Measurements from ENCODE around the gene MGLL.

The MGLL gene

DNA sequence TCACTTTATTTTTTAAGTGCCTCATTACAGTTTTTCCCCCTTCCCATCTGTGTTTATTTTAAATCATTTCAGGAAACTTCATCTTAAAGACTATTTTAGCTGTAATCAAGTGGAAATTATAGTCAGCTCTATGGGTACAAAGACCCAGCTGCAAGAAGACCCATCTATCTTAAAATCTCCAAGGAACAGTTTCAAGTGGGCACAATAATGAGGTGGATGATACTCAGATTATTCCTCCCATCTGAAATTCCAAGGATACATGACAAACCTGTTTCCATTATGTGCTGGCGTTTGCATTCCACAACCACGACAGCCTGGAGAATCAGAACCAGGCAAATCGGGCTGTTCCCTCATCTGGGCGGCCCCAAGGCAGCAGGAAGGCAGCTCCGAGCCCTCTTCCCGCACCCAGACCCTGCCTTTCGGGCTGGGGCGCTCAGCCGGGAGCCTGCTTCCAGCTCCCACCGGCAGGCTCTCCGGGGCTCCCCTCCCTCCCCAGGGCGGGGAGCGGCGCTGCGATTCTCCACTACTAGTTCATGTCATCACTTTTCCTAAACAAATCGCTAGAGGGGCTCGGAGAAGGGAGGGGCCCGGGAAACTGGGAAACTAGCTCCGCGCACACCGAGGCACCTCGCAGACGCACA lies at the start of gene MGLL:
TSS of gene MGLL (minus strand) at position 475 of the 641 bp plus-strand sequence. CDS start at position 278, 197 bp downstream.
- DNase-seq (ENCODE audit: low read depth in 1 of 2, low spot score in 1 of 2) = no peak

DNA sequence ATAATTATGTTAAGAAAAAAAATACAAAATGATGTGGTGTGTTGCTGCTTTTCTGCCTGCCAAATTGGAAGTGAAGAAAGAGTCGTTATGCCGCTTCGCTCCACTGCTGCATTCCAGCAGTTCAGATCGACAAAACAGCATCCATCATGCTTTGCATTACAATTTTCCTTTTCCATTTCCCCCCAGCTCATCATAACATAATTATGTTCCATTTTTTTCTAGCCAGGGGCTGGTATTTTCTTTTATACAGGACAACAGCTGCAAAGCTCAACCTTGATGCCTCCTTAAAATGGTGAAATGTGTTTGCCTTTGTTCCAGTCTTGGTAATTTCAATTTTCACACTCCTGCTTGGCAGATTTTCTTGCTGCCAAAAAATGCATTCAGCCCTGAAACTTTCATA lies 47.8 kb upstream of the MGLL start:
- no peak for DNase-seq (ENCODE audit: low read depth in 1 of 2, low spot score in 1 of 2)

DNA sequence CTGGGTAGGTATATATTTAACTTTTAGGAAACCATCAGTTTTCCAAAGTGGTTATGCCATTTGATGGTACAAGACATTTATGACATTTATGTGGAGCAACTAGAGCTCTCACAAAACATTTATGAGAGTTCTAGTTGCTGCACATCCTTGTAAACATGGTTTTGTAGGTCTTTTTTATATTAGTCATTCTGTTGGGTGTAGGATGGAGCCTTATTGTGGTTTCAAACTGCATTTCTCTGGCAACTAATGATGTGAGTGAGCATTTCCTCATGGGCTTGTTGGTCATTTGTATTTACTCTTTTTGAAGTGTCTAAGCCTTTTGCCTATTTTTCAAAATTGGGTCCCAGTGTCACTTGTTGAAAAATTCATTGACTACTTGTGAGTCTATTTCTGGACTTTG lies 45.7 kb upstream of the MGLL start:
- DNase-seq (ENCODE audit: low read depth in 1 of 2, low spot score in 1 of 2) = no peak

DNA sequence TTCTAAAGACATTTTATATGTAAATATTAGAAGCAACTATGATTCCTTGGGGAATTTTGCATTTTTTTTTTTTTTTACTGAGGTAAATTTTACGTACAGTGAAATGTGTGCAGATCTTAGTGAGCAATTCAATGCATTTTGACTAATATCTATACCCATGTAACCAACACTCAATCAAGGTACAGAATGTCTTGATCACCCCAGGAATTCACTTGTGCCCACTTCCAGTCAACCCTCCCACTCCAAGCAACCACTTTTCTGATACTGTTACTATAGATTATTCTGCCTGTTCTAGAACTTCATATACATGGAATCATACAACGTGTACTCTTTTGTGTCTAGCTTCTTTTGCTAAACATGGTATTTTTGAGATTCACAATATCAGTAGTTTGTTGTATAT lies 45.1 kb upstream of the MGLL start:
- DNase-seq (ENCODE audit: low read depth in 1 of 2, low spot score in 1 of 2) = no peak

DNA sequence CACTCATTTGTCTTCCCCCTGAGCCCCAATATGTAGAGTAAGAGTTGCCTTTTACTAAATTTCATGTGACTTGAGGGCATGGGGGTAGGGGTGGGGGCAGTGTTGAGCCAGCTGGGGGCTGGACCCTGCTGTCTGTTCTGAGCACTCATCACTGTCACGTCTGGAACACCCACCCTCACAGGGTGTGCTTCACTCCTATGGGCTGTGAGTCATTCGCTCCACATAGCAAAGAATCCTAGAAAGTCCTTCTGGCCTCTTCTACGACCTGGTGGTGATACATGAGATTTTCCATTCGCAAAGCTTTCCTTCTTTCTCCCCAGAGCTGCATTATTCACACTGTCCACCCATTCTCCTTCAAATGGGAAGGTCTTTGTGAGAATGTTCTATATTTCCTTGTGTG lies 43.6 kb upstream of the MGLL start:
- no peak for DNase-seq (ENCODE audit: low read depth in 1 of 2, low spot score in 1 of 2)

DNA sequence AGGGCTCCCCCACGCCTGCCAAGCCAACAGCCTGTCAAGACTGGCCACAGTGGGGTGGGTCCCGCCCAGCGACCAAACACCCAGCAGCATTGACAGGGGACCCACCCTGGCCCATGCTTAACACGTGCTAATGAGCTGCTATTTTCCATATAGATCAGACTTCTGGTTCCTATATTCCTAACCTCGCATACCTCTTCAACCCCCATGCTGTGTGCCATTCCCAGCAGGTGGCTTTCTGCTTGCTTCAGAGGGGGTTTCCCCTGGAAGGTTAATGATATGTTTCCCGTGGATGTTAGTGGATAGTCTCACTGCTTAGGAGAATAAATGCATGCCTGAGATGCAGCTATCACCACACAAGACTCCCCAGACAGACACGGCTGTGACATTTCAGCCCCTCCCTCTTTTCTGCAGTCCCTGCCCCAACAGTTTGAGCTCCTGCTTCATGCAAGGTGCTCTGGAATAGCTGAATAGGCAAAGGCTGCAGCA lies 37.9 kb upstream of the MGLL start:
- no peak for DNase-seq (ENCODE audit: low read depth in 1 of 2, low spot score in 1 of 2)

DNA sequence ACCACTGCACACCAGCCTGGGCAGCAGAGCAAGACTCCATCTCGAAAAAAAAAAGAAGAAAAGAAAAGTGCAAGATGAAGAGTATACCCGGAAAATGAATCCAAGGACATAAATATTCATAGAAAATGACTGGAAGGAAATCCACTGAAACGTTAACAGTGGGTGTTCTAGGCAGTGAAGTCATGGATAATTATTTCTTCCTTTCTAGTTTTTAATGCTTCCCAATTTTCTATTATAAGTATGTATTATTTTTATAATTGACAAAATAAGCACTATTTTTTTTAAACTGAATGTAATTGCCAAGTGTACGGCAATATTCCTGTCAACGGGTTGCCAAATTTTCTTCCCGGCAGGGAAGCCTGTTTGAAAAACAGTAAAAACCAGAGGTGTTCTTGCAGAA lies 37.4 kb upstream of the MGLL start:
- no peak for DNase-seq (ENCODE audit: low read depth in 1 of 2, low spot score in 1 of 2)

DNA sequence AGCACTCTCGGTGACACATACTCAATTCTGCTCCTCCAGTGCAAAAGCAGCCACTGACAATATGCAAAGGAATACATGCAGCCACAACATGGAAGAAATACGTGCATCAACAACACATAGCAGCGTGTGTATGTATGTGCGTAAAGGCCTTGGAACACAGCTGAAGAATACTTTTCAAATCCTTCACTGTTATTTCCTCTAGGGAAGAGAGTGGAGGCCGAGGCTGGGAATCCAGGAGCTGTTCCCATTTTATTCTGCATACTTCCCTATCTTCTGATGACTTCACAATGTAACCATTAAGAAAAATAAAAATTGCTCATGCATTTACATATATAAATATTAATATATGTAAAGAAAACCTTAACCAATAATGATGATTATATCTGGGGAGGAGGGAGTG lies 36.6 kb upstream of the MGLL start:
- DNase-seq (ENCODE audit: low read depth in 1 of 2, low spot score in 1 of 2) = no peak

DNA sequence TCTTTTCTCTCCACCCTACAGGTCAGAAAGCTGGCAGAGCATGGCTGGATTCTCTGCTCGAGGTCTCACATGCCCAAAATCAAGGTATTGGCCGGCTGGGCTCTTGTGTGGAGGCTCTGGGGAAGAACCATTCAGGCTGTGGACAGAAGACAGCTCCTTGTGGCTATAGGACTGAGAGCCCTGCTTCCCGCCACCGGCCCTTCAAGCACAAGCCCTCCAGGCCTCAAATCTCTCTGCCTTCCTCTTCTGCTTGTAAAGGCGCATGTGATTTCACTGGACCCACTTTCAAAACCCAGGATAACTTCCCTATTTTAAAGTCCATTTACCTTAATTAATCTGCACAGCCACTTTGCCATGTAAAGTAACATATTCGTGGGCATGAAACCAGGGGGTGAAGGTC lies 36.2 kb upstream of the MGLL start:
- no peak for DNase-seq (ENCODE audit: low read depth in 1 of 2, low spot score in 1 of 2)

DNA sequence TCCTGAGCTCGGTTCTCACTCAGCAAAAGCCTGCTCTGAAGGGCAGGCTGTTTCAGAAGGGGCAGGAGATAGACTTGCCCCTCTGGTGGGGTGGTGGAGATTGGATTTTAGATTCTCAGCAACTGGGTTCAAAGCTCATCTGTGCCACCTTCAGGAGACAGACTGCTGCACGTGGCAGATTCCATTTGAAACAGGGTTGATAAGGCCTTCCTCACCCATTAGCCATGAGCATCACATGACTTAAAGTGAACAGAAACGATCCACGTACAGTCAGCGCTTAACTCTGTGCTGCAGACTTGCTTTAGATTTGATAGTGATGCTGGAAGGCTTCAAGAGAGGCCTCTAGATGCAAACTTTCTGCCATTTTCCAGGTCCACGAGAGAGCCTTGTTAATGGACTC lies 35.0 kb upstream of the MGLL start:
- DNase-seq (ENCODE audit: low read depth in 1 of 2, low spot score in 1 of 2) = no peak

DNA sequence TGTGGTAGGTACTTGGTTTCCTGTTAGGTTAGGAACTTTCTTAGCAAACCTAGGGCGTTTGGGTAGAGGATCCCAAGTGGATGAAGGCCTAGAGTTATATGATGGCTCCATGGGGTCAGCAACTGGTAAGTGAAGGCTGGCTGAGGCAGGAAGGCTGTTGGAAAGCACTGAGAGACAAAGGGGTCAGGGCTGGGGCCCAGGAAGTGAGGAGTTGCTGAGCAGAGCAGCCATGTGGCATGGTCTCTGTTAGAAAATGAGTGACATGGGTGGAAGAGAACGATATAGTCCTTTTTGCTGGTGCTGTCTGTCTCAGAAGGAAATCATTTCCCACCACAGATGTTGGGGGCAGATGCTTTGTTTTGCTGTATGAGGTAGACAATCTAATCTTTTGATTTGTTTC lies 34.5 kb upstream of the MGLL start:
- DNase-seq (ENCODE audit: low read depth in 1 of 2, low spot score in 1 of 2) = no peak

DNA sequence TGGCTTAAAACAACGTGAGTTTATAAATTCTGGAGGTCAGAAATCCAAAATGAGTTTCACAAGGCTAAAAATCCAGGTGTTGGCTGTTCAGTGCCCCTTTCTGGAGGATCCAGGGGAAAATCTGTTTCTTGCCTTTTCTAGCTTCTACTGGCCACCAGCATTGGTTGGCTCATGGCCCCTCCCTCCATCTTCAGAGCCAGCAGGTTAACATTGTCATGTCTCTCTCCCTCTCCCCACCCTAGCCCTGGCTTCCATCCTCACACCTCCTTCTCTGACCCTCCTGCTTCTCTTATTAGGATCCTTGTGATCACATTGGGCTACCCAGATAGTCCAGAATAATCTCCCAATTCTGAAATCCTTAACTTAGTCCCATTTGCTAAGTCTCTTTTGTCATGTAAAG lies 32.9 kb upstream of the MGLL start:
- DNase-seq (ENCODE audit: low read depth in 1 of 2, low spot score in 1 of 2) = no peak

DNA sequence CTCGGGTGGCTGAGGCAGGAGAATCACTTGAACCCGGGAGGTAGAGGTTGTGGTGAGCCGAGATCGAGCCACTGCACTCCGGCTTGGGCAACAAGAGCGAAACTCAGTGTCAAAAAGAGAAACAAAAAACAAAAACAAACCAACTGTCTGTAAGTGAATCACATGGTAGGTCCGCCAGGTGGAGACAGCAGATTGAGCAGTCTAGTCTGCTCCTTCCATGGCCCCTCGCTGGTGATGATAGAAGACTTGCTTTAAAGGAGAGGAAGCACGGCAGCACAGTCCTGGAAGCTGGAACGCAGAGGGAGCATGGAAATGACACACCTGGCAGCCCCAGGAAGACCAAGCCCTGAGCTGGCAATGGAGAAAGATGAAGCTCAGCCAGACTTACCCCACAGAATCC lies 31.4 kb upstream of the MGLL start:
- no peak for DNase-seq (ENCODE audit: low read depth in 1 of 2, low spot score in 1 of 2)

DNA sequence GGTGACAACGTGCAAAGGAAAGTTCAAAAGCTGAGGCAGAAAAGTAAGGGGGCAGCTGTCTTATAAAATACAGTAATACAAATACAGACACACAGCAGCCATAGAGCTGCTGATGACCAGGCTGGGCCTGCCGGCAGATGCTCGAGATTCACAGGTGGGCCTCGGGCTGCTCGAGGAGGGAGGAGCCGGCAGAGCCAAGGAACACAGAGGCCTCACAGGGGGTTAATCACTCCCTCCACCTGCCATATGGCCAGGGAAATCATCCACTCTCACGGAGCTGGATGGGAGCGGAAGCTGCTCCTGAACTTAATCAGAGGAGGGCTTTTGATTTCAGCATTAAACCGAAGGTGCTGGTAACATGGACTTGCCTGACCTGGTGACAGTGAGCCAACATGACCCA lies 29.6 kb upstream of the MGLL start:
- no peak for DNase-seq (ENCODE audit: low read depth in 1 of 2, low spot score in 1 of 2)

DNA sequence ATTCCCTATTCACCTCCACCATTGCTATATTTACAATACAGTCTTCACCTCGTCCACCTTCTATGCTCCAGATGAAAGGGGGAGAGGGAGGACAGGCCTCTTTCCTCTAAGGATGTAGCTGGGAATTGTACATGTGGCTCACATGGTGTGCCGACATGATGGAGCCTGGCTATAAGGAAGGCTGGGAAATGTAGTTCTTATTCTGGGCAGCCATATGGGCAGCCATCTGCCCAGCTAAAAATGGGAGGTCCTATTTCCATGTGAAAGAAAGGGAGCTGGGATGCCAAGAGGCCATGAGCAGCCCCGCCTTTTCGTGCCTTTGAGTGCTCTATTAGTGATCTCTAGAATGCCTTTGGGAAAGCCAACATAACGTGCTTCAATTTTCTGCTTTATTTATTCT lies 27.1 kb upstream of the MGLL start:
- no peak for DNase-seq (ENCODE audit: low read depth in 1 of 2, low spot score in 1 of 2)

DNA sequence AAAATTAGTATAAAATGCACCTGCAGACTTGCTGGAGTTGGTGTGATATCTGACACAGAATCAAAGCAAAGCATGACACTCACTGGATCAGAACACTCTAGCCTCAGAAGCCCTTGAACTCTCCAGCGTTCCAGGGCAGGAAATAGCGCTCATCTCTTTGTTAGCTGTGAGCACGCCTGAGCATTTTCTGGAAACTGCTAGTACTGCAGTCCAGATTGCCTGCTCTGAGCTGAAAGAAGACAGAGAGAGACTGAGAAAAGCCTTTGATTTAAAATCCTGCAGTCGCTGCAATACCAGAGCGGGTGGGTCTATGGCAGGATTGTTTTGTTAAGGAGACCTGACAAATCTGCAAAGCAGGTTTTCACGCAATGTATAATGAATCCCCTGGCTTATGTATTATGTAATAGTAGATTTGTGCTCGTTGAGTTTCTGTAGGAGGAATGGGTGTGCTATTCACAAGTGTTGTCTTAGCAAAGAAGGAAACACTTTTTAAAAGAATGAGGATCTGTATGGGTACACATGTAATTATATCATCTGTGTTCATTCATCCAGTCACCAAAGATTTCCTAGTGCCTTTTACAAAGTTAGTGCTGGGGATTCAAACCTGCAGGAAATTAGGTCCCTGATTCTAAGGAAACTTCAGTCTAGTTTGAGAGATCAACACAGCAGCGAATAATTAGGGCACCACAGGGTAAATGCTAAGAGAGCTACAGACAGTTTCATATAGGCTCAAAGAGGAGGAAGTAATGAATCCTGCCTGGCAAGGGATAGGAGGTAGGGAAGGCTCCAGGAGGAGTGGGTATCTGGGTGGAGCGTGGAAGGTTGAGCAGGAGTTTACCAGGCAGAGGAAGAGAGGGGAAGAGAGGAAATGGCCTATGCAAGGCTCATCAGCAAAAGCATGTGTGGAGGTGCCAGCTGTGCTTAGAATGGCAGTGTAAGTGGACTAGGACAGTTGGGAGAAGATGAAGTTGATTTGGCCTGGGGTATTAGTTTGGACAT lies 26.1 kb upstream of the MGLL start:
- DNase-seq (ENCODE audit: low read depth in 1 of 2, low spot score in 1 of 2) = no peak

DNA sequence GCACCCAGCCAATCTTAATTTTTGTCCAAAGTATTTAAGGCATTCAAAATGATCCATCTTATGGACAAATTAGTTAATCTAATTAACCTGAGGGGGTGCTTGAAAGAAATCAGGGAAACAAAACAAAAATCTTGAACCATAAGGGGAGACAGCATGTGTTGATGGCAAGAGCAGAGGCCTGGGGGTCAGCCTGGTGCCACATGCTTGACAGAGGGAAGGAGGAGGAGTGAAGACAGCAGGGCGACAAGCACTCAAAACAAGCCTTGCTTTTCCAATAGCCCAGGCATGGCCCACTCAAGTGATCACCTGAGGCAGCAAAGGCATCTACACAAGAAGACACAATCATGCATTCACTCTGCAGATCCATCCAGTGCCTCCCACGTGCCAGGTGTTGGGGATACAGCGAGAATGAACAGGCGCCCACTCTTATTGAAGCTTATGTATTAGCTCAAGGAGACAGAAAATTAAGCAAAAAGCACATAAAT lies 25.0 kb upstream of the MGLL start:
- no peak for DNase-seq (ENCODE audit: low read depth in 1 of 2, low spot score in 1 of 2)

DNA sequence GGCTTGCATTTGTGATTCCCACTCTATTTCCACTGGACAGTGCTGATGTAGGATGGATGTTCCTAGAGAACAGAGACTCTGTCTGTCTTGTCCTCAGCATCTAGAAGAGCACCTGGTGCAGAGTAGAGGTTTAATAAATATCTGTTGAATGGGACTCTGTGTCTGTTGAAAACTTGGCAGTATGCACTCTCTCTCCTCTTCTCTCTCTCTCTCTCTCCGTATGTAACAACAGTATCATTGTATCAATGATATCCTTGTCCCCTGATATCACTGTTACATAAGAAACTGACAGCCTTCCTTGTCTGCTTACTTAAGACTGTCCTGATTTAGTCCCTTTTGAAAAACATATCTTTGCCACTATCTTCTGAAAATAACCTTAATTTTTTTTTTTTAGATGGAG lies 24.3 kb upstream of the MGLL start:
- DNase-seq (ENCODE audit: low read depth in 1 of 2, low spot score in 1 of 2) = no peak

DNA sequence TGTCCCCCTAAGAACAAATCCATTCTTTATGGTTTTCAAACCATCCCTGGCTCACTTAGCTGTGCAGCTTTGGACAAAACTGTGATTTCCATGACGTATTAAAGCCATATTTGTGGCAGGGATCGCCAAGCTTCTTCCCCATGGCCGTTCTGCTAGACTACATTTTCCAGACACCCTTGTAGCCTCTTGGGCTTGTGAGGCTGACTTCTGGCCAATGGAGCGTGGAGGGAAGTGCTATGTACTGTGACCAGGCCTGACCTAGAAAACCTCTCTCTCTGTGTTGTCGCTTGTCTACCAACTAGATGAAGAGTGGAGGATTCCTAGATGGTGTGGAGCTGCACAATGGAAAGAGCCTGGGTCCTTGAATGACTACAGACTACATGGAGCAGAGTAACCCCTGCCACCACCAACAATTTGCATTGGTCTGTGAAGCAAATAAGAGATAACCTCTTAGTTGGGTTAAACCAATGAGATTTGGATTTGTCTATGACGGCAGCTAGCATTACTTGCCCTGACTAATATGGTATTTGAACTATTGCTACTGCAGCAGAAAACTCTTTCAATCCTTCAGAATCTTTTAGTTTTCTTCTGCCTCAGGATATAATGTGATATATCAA lies 22.1 kb upstream of the MGLL start:
- no peak for DNase-seq (ENCODE audit: low read depth in 1 of 2, low spot score in 1 of 2)

DNA sequence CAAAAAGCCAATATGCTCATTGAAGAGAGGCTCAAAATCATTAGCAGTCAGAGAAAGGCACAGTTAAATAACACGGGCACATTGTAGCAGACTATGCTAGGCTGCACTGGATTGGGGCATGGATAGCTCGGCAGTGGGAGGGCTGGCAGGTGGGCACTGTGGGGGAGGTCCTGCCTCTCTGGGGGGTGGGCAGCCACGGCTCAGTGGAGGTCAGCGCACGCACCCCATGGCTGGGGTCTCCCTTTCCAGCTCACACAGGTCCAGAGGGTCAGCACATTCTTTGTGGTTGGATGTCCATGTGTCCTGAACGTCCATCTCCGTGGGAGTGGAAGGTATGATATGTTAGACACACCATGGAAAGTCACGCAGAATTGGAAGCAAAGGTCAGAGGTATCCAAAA lies 18.4 kb upstream of the MGLL start:
- DNase-seq (ENCODE audit: low read depth in 1 of 2, low spot score in 1 of 2) = no peak

DNA sequence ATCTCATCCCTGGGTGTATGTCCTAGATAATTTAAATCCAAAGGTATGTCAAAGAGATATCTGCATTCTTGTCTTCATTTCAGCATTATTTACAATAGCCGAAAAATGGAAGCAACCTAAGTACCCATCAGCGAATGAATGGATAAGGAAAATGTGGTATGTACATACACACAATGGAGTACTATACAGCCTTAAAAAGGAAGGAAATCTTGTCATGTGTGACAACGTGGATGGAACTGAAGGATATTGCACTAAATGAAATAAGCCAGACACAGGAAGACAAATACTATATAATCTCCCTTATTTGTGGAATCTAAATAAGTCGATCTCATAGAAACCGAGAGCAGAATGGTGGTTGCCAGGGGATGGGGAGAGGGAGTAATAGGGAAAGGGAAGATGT lies 16.8 kb upstream of the MGLL start:
- no peak for DNase-seq (ENCODE audit: low read depth in 1 of 2, low spot score in 1 of 2)
